ENCODE results near the gene EYA2.
"Not testable (repeated sequence)": the region's sequence is repeated elsewhere in the genome, so short reads cannot be mapped to it uniquely, and the experiment has no call there.

Gene EYA2

DNA sequence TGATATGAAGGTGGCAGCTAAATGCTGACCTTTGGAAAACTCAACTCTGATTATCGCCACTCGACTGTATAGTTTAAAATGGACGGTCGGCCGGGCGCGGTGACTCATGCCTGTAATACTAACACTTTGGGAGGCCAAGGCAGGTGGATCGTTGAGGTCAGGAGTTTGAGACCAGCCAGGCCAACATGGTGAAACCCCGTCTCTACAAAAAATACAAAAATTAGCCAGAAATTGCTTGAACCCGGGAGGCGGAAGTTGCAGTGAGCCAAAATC, 310.1 kb downstream of the EYA2 start:
- DNase-seq (ENCODE audit: low read depth in 2 of 2): not testable (repeated sequence)

DNA sequence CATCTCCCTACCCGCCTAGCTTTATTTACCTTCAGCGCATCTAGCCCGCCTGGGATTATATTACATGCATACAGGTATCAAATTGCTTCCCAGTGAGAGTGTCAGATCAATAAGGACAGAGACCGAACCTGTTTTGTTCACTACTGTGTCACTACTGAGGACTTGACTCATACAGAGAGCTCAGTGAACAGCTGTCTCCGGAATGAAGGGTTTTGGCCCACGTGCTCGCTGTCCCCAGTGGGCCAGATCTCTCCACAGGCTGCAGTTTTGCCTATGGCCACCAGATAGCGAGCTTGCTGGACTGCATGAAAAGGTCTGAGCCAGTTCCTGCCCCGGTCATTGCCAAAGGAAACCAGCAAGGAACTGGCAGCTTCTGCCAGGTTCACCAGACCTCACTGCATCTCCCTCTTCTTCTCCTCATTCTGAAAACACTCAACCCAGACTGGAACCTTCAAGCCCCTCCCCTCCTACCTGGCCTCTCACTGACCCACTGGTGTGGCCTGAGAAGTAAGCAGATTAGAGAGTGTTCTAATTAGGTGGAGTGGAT, 311.0 kb downstream of the EYA2 start:
- DNase-seq (ENCODE audit: low read depth in 2 of 2): peak in 1 of 2 donors; percentile 27

GRCh38 chr20:47206552-47206951, 311.9 kb downstream of the EYA2 start:
- not testable (repeated sequence) for DNase-seq (ENCODE audit: low read depth in 2 of 2)

- DNase-seq (ENCODE audit: low read depth in 2 of 2): no peak
Observed at GRCh38 chr20:47206962-47207641, 312.5 kb downstream of the EYA2 start.

GRCh38 chr20:47208534-47209174, 314.0 kb downstream of the EYA2 start:
- DNase-seq (ENCODE audit: low read depth in 2 of 2): no peak

- no peak for DNase-seq (ENCODE audit: low read depth in 2 of 2)
Observed at GRCh38 chr20:47209982-47210381, 315.3 kb downstream of the EYA2 start.

GRCh38 chr20:47210470-47210869, 315.8 kb downstream of the EYA2 start:
- no peak for DNase-seq (ENCODE audit: low read depth in 2 of 2)

GRCh38 chr20:47211036-47211435, 316.4 kb downstream of the EYA2 start:
- DNase-seq (ENCODE audit: low read depth in 2 of 2): no peak

GRCh38 chr20:47212606-47213207, 318.1 kb downstream of the EYA2 start:
- DNase-seq (ENCODE audit: low read depth in 2 of 2): no peak

DNA sequence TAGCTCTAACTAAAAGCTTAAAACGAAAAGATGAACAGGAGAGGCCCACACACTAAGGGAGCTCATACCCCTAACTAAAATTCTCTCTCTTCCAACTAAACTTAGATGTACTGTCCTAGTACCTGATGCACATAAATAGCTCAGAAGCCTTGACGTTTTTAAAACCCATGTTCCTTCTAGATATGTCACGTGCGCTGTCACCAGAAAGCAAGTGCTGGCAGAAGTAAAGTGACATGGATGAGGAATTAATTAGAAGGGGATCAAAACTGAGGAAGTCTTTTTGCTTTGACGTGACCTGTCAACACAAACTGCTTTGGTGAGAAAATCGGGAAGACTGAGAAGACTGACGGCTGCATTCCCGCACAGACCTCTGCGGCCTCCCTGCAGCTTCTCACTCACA, 319.3 kb downstream of the EYA2 start:
- no peak for DNase-seq (ENCODE audit: low read depth in 2 of 2)

GRCh38 chr20:47215653-47216397, 321.2 kb downstream of the EYA2 start:
- no peak for DNase-seq (ENCODE audit: low read depth in 2 of 2)

DNA sequence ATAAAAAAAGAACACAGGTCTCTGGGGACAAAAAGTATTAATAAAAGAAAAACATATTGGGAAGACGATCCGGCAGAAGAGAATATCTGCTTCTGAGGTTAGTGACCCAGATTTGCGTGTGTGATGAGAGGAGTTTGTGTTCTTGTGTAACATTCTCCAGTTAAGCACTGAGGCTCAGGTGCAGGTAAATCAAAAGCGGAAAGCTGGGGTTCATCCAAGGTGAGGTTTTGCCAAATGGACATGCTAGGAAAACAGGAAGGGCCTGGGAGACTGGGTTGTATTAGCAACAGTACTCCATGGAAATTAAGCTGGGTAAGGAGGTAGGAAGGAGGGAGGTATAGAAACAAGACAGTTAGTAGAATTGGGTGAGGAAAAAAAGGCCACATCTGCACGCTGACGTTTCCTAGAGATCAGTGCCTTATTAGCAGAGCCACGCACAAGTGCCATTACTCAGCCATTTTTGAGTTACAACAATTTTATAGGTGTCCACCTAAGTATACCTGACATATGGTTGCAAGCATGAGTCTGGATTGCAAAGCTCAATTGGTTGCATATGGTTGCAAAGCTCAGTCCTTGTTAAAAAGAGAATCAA, 322.3 kb downstream of the EYA2 start:
- no peak for DNase-seq (ENCODE audit: low read depth in 2 of 2)

DNA sequence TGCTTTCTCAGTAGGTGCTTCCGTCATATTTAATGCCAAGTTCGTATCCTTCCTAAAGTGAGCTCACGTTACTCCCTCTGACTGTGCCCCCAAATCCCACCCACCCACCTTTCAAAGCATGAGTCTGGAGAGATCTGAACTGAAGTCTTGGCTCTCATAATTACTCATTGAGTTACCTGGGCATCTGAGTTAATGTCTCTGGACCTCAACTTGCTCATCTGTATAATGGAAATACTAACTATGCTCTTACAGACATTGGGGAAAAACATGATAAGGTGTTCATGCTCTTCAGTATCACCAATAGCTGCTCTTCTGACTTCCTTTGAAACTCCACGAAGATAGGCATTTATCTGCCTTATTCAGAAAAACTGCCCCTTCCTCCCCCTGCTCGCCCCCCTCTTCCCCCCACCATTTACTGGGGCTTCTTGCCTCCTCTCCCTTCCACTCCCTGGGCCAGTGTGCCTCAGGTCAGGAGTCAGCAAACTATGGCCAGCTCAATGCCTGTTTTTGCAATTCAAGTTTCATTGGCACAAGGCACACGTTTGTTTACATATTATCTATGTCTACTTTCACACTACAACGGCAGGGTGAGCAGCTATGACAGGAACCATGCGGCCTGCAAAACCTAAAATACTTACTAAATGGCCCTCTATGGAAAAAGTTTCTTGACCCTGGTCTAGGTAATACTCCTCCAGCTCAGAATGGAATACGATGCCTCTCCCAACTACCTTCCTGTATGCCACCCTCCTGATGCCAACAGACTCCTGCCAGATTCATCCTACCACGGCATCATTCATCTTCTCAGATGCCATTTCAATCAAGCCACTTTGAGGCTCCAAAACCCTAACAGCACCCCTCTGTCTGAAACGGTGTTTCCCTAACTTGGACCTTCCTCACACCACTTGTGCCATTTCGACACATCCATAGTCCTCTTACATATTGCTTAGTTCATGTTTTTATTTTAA, 323.1 kb downstream of the EYA2 start:
- no peak for DNase-seq (ENCODE audit: low read depth in 2 of 2)

- DNase-seq (ENCODE audit: low read depth in 2 of 2): peak; percentile 8 to 11
Observed at GRCh38 chr20:47220161-47220582, 325.5 kb downstream of the EYA2 start.

- no peak for DNase-seq (ENCODE audit: low read depth in 2 of 2)
Observed at GRCh38 chr20:47221036-47221625, 326.5 kb downstream of the EYA2 start.

DNA sequence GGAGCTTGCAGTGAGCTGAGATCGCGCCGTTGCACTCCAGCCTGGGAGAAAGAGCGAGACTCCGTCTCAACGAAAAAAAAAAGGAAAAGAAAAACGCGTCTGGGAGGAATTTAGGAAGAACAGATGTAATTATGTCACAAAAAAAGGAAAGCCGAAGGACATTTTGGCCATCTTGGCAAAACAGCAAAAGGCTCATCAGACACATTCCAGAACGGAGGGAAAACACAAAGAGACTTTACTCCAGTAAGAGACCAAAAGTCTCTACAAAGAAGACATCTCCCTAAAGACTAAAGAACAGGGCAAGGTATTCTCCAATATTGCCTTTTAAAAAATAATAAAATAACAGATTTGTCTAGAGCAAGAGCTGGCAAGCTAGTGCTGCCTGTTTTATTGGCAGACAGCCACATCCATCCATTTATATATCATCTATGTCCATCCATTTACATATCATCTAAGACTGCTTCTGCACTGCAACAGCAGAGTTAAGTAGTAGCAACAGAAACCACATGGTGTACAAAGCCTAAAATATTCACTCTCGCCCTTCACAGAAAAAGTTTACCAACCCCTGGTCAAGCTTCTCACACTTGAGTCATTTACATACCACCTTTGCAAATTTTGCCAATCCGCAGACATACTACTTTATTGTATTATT, 328.0 kb downstream of the EYA2 start:
- DNase-seq (ENCODE audit: low read depth in 2 of 2): no peak

GRCh38 chr20:47223896-47224295, 329.3 kb downstream of the EYA2 start:
- DNase-seq (ENCODE audit: low read depth in 2 of 2): no peak

GRCh38 chr20:47224300-47224791, 329.7 kb downstream of the EYA2 start:
- no peak for DNase-seq (ENCODE audit: low read depth in 2 of 2)

DNA sequence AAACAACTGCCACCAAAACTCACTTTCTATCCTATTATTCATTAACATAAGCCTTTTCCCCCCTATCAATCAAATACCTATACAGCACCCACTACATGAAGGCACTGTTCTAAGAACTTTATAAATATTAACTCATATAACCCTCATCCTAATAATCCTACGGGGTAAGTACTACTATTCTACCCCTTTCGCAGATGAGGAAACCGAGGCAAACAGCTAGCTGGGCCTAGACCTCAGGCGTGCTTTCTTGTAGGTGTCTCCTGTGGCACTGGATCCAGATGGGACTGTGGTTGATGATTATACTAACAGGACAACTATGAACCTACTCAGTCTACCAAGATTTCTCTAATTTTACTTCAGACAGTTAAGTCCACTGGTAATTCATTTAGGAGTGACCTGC, 330.2 kb downstream of the EYA2 start:
- no peak for DNase-seq (ENCODE audit: low read depth in 2 of 2)

- no peak for DNase-seq (ENCODE audit: low read depth in 2 of 2)
Observed at GRCh38 chr20:47225458-47225857, 330.8 kb downstream of the EYA2 start.

All from activated CD8-positive, alpha-beta memory T cell treated with anti-CD3 and anti-CD28 coated beads for 4 hours (primary cell).